GM21526 (cell line): ENCODE results near the gene UQCC5.

ENCODE experiments used
- ATAC-seq: cut with Tn5 transposase; IDR thresholded peaks from one replicate; pipeline ENCODE4 v1.9.1; 2021; ENCODE audit warnings: moderate library complexity; ENCODE audit not compliant: unreplicated experiment, low FRiP score

UQCC5 gene, protein sequence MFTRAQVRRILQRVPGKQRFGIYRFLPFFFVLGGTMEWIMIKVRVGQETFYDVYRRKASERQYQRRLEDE

DNA sequence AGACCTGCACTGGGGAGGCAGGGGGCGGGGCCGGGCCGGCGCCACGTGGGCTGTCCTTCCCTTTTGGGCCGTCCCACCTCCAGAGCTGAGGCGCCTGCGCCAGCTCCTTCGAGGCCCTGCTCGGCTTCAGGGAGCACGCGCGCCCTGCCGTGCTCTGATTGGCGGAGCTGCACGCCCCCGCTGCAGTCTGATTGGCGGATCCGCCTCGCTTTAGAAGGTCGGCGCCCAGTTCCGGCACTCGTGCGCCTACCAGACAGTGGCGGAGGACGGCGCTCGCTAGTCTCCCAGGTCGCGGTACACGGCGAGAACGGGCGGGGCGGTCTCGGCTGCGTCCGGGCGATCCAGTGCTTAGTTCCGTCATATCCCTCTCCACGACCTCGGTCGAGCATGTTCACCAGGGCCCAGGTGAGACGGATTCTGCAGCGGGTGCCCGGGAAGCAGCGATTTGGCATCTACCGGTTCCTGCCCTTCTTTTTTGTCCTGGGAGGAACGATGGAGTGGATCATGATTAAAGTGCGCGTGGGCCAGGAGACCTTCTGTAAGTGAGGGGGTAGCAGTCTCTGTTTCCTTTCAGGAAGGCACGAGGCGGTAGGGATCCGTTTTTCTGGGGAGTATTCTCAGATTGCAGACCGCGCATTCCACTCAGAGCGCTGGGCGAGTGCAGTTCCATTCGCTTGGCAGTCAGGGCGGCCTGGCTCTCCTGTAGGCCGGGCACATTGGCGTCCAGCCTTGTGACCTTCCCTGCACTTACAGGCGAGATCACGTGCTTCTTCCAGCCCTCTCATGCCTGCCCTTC, at the start of gene UQCC5:
UQCC5 (plus strand) TSS at position 237 of the 796 bp plus-strand sequence; CDS start at position 388, 151 bp downstream.
- peak; percentile 78 for ATAC-seq

DNA sequence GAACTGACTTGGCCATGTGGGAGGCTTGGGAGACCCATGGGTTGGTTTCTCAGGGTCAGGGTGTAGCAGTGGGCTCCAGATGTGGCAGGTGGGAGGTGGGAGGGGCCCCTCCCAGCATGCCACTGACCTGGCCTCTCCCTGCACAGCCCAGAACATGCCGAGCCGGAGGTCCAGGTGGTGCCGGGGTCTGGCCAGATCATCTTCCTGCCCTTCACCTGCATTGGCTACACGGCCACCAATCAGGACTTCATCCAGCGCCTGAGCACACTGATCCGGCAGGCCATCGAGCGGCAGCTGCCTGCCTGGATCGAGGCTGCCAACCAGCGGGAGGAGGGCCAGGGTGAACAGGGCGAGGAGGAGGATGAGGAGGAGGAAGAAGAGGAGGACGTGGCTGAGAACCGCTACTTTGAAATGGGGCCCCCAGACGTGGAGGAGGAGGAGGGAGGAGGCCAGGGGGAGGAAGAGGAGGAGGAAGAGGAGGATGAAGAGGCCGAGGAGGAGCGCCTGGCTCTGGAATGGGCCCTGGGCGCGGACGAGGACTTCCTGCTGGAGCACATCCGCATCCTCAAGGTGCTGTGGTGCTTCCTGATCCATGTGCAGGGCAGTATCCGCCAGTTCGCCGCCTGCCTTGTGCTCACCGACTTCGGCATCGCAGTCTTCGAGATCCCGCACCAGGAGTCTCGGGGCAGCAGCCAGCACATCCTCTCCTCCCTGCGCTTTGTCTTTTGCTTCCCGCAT, 49.2 kb upstream of the UQCC5 start:
- no peak for ATAC-seq

DNA sequence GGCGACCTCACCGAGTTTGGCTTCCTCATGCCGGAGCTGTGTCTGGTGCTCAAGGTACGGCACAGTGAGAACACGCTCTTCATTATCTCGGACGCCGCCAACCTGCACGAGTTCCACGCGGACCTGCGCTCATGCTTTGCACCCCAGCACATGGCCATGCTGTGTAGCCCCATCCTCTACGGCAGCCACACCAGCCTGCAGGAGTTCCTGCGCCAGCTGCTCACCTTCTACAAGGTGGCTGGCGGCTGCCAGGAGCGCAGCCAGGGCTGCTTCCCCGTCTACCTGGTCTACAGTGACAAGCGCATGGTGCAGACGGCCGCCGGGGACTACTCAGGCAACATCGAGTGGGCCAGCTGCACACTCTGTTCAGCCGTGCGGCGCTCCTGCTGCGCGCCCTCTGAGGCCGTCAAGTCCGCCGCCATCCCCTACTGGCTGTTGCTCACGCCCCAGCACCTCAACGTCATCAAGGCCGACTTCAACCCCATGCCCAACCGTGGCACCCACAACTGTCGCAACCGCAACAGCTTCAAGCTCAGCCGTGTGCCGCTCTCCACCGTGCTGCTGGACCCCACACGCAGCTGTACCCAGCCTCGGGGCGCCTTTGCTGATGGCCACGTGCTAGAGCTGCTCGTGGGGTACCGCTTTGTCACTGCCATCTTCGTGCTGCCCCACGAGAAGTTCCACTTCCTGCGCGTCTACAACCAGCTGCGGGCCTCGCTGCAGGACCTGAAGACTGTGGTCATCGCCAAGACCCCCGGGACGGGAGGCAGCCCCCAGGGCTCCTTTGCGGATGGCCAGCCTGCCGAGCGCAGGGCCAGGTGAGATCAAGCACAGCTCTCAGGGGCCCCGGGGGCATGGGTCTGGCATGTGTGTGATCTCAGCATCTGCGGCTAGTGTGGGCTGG, 48.4 kb upstream of the UQCC5 start:
- no peak for ATAC-seq

DNA sequence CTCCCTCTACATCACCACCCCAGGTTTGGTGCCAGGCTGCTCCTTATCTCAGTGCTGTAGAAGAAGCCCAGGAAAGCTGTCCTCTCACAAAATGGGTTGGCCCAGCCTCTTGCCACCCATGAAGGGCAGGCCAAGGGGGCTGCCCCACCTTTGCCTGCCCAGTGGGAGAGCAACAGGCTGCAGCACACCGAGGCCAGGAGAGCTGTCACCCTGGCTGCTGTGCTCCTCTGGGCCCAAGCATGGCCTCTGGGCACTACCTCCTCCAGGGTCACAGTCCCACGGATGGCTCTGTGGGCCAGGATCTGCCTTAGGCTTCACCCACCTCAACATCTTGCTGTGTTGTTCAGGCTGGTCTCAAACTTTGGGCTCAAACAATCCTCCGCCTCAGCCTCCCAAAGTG, 47.7 kb upstream of the UQCC5 start:
- ATAC-seq, result no peak

DNA sequence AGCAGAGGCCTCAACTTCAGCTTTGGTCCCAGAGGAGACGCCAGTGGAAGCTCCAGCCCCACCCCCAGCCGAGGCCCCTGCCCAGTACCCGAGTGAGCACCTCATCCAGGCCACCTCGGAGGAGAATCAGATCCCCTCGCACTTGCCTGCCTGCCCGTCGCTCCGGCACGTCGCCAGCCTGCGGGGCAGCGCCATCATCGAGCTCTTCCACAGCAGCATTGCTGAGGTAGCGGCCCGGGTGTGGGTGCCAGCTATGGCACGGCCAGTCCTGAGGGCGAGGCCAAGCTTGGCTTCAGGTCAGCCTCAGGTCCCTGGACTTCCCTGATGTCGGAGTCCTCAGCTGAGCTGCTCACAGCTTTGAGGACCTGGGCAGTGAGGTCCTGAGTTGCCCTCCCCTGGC, 47.0 kb upstream of the UQCC5 start:
- ATAC-seq, result no peak

DNA sequence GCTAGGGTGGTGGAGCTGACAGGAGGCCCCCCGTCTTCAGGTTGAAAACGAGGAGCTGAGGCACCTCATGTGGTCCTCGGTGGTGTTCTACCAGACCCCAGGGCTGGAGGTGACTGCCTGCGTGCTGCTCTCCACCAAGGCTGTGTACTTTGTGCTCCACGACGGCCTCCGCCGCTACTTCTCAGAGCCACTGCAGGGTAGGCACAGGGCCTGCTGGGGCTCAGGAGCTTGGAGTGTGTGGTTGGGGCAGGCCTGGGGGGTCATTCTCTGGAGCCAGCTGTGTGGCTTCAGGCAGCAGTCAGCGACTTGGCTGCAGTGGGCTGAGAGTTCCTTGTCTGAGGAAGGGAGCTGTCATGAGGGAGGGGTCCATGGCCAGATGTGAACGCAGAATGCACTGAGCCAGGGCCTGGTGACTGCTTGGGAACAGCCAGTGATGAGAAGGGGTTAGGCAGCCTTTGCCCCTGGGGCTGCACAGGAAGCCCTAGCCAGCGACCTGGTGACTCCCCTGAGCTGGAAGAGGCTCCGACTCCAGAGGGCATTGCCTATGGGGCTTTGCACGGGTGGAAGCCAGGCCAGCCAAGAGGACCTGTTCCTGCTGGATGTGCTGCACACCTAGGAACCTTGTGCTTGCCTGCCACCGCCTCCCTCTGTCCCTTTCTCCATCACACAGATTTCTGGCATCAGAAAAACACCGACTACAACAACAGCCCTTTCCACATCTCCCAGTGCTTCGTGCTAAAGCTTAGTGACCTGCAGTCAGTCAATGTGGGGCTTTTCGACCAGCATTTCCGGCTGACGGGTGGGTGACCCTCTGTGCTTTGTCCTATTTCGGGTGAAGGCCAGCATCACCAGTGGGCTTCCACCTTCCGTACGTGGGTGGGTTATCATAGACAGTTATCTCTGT, 46.1 kb upstream of the UQCC5 start:
- ATAC-seq, result no peak

DNA sequence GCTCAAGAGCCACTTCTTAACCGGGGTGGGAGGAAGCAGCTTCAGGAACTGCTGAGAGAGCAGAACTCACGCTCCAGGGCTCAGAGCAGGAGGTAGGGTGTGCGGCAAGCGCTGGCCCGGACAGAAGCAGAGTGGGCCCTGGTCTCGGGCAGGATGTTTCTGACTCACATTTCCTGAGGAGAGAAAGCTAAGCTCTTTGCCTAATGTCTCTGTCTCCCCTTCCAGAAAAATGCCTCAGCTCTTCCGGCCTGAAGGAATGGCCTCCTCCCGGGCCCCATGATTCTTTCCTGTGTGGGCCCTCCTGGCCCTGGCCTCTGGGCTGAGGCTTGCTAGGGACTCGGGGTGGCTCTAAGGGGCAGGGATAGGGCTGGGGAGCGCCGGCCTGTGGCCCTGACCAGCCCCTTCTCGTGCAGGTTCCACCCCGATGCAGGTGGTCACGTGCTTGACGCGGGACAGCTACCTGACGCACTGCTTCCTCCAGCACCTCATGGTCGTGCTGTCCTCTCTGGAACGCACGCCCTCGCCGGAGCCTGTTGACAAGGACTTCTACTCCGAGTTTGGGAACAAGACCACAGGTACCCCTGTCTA, 45.4 kb upstream of the UQCC5 start:
- no peak for ATAC-seq

DNA sequence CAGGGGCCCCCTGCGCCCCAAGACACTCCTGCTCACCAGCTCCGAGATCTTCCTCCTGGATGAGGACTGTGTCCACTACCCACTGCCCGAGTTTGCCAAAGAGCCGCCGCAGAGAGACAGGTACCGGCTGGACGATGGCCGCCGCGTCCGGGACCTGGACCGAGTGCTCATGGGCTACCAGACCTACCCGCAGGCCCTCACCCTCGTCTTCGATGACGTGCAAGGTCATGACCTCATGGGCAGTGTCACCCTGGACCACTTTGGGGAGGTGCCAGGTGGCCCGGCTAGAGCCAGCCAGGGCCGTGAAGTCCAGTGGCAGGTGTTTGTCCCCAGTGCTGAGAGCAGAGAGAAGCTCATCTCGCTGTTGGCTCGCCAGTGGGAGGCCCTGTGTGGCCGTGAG, 44.3 kb upstream of the UQCC5 start:
- ATAC-seq, result no peak

DNA sequence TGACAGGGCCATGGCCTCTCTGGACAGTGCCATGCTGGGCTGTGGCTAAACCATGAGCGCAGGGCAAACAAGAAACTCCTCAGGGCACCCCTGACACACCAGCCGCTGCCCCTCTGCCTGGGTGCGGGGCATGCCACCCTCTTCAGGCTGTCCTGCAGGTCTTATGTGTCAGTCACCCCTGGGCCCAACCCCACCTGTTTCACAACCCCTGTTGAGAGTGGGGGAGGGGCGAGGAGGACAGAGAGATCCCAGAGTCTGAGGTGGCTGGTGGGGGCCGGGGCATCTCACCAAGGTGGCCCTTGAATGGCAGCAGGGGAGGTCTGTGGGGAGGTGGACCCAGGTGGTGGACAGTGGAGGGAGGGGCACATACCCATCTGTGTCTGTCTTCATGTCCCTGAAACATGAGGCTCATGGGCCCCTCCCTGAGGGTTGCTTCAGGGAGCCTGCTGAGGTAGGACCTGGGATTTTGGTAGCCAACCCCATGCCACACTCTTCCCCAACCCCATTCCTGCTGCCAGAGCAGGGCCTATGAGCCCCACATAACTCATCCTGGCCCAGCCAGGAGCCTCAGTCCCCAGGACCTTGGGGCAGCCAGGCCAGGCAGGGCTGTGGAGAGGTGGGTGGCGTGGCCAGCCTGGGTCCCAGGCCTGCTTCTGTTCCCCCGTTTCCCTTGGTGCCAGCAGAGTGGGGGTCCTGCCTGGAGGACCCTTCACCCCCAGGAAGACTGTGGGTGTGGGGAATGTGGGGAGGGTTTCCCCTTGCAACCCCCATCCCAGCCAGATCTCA, 43.0 kb upstream of the UQCC5 start:
- ATAC-seq, result no peak

DNA sequence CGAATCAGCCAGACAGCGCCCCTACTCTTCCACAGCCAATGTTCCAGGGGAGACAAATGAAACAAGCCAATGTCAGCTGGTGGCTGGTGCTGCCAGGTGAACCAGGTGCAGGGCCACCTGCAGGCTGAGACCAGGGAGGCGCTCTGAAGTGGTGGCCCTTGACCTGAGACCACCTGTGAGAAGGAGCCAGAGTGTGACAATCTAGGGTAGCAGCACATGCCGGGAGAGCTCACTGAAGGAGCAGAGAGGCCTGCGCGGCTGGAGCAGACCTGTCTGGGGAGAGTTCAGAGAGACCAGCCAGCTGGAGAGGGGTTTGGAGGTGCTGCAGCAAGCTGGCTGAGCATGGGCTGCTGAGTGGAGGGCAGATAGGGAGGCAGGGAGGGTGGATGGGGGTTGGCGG, 42.0 kb upstream of the UQCC5 start:
- ATAC-seq, result no peak

DNA sequence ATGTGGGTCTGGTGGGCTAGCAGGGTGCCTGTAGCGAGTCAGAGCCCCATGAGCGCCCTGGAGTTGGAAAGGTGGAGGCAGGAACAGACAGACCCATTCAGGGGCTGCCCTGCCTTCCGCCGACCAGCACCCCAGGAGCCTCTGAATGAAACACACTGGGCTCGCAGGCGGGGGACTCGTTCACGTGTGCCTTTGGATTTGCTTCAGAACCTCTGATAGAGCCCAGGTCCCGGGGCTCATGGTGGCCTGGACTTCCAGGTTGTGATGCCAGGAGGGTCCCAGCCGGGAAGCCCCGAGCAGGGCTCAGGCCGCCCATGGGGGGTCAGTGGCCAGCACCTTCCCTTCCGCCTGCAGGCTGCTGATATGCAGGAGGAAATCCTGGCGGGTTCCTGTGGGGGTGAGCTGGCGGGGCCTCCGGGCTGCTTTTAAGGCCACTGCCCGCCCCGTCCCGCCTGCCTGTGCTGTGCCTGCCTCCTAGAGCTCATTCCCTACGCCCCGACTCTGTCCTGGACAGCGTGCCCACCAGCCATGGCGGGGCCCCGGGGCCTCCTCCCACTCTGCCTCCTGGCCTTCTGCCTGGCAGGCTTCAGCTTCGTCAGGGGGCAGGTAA, 41.4 kb upstream of the UQCC5 start, which contains the start of gene STAB1:
STAB1 (plus strand) TSS at position 453 of the 610 bp plus-strand sequence; CDS start at position 529, 76 bp downstream.
- ATAC-seq, result no peak

DNA sequence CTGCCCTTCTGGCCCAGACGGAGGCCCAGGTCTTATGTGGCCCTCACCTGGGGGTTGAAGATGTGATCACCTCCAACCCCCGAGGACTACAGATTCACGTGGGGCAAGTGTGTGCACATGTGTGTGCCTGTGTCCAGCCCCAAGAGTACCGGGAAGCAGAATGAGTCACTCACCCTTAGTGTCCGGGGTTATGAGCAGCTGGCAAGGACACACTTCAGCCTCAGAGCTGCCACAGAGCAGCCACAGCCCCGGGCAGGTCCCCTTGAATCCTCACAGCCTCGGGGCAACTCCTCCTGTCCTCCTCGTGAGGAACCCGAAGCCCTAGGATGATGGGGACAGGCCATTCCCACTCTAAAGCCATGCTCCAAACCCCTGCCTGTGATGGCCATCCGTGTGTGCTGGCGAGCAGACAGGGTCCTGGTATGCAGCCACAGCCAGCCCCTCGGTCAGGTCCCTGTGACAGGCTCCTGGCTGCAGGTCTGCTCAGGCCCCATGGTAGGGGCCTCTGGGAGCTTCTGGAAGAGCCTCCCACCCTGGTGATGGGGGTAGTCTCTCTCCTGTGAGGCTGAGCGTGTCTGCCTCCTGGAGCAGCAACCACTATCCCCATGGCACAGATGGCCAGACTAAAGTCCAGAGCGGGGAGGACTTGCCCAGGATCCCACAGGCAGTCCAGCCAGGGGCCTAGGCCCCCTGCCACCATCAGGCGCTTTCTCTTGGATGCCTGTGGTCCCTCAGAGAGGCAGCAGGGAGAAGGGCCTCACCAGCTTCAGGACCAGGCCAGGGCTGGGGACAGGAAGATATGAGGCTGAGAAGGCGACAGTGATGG, 40.4 kb upstream of the UQCC5 start:
- ATAC-seq, result no peak

DNA sequence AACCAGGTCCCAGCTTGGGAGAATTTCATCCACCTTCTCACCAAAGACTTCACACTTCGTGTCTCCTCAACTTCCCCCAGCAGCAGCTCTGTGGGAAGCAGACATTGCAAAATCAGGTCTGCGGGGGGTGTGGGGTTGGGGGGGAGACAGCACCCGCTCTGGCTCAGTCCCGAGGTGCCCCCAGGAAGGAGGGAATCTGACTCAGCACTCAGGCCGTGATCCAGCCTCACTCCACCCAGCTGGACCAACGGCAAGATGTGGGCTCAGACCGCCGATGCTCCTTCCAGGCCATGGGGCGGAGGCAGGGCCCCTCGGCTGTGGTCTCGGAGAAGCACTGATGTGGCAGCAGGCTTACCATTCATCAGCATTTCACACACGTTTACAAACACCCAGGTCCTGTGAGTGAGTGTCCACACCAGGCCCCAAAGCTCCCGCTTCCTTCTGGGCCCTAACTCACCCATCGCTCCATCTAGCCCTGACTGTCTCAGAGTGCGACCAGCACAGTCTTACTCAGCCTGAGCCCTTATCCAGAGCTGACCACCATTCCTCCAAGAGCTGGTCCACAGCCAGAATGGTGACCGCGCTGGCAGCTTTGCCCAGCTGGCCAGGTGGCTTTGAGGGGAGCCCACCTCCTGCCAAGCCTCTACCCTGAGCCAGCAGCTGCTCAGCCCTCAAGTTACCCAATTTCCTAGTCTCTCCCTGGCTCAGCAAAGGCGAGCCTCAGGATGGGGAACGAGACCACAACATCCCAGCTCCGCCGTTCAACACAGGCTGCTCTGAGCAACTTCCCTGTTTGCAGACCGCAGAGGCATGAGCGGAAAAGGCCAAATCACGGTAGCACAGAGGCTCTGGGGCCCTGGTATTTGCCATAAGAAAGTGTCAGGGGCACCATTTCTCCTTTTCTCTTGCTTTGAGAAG, 38.0 kb upstream of the UQCC5 start:
- no peak for ATAC-seq

DNA sequence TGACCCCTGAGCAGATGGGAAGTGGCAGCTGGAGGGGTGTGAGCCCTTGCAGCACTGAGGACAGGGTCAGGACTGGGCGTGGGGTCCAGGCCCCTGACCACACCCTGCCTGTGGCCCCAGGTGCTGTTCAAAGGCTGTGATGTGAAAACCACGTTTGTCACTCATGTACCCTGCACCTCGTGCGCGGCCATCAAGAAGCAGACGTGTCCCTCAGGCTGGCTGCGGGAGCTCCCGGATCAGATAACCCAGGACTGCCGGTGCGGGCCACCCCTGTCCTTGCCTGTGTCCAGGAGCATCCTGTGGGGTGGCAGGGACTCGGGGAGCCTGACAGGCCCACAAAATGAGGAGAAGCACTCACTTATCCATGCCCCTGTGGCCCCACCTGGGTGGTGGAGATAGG, 35.4 kb upstream of the UQCC5 start:
- no peak for ATAC-seq

DNA sequence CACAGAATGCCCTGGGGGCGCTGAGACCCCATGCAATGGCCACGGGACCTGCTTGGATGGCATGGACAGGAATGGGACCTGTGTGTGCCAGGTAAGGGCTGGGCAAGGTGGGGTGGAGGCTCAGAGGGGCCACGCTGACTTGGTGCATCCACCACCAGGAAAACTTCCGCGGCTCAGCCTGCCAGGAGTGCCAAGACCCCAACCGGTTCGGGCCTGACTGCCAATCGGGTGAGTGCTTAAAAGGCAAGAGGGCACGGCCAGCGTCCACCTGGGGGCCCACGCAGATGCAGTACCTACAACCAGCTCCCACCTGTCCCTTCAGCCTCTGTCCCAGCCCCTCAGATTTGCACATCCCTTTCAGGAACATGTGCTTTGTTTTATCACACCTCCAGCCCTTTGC, 34.4 kb upstream of the UQCC5 start:
- ATAC-seq, result no peak

DNA sequence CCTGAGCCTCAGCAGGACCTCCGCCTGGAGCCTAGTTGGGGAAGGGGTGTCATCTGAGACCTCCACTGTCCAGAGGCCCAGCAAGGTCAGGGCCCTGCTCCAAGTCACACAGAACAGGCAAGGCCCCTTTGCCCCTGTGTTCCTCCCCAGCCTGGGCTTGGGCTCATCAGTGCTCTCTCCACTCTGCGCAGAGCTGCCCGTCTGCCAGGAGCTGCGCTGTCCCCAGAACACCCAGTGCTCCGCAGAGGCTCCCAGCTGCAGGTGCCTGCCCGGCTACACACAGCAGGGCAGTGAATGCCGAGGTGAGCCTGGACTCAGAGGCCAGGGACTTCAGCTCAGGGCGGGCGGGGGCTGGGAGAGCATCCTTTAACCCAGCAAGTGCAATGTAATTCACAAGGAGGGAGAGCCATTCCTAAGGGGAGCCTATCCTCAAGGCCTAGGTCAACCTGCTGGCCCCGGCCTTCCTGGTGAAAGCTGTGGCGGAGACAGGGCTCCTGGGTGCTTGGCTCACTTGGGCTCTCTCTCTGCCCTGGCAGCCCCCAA, 33.5 kb upstream of the UQCC5 start:
- no peak for ATAC-seq
